ENCODE results near the gene THSD7A. TPM values are rescaled to one million over a fixed set of nuclear protein-coding genes. Genes with fewer than 3 reads are reported as not detected.

Gene THSD7A
- total RNA-seq, 4 donors from 2014 or later = 0.30 to 2.6 (median 1.4) TPM

GRCh38 chr7:11858026-11858425, 26.0 kb upstream of the THSD7A start:
- TF ChIP-seq, protein P1, sequence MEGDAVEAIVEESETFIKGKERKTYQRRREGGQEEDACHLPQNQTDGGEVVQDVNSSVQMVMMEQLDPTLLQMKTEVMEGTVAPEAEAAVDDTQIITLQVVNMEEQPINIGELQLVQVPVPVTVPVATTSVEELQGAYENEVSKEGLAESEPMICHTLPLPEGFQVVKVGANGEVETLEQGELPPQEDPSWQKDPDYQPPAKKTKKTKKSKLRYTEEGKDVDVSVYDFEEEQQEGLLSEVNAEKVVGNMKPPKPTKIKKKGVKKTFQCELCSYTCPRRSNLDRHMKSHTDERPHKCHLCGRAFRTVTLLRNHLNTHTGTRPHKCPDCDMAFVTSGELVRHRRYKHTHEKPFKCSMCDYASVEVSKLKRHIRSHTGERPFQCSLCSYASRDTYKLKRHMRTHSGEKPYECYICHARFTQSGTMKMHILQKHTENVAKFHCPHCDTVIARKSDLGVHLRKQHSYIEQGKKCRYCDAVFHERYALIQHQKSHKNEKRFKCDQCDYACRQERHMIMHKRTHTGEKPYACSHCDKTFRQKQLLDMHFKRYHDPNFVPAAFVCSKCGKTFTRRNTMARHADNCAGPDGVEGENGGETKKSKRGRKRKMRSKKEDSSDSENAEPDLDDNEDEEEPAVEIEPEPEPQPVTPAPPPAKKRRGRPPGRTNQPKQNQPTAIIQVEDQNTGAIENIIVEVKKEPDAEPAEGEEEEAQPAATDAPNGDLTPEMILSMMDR (IDR thresholded peaks at IDR 0.05) = no peak
- TF ChIP-seq POLR2A (IDR thresholded peaks at IDR 0.05) = no peak
- no peak for DNase-seq (ENCODE audit: low spot score in 2 of 2)
- 88 to 97% methylated on average over 2 of the region's 2 CpGs for WGBS, 2 donors
- intact Hi-C loops (cut with DNase I; ENCODE audit: low total_unique reads) = no loop called here
- H3K4me3 ChIP-seq (ENCODE audit: low read depth, poor library complexity, severe bottlenecking) = no peak overlapping the region

DNA sequence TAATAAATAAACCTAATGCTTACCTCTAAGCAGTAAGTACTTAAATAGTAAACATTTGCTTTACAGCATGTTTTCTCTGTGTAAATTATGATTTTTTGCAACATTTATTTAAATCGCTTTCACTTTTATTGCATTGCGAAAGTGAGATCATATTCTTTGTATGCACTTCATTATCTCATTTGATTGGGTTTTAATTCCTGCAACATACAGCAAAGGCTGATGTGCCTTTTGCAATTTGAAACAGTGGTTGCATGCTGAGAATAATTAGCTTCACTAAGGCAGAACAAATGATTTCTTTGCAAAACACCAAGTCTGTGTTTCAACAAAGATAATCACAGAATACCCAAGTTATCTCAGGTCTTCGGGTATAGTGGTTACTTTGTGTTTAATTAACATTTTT, 16.3 kb upstream of the THSD7A start:
- H3K4me3 ChIP-seq (ENCODE audit: low read depth, poor library complexity, severe bottlenecking) = no peak overlapping the region
- TF ChIP-seq, protein P1 (IDR thresholded peaks at IDR 0.05) = no peak
- no peak for TF ChIP-seq POLR2A (IDR thresholded peaks at IDR 0.05)
- no peak for DNase-seq (ENCODE audit: low spot score in 2 of 2)
- WGBS, 2 donors = 73 to 86% methylated on average over 3 of the region's 3 CpGs
- intact Hi-C loops (cut with DNase I; ENCODE audit: low total_unique reads) = no loop called here

DNA sequence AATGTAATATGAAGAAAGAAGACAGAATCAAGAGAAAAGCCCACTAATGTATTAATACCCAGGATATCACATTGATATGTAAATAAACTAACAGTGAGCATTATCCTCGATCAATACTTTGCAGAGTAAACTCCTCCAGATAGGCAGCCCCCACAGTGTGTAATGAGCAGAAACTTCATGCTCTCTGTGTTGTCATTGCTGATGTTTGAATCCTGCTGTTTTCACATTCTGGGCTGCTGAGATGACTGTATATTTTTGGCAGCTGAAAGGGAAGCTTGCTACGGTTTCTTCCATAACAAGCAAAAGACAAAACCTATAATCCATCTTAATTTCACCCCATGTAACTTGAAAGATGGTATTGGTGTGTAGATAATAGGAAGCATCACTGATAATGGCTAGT, 15.3 kb upstream of the THSD7A start:
- H3K4me3 ChIP-seq (ENCODE audit: low read depth, poor library complexity, severe bottlenecking) = no peak overlapping the region
- intact Hi-C loops (cut with DNase I; ENCODE audit: low total_unique reads) = no loop called here
- DNase-seq (ENCODE audit: low spot score in 2 of 2) = no peak
- no peak for TF ChIP-seq POLR2A (IDR thresholded peaks at IDR 0.05)
- TF ChIP-seq, protein P1 (IDR thresholded peaks at IDR 0.05) = no peak
- 27 to 33% methylated on average over 2 of the region's 2 CpGs for WGBS, 2 donors

DNA sequence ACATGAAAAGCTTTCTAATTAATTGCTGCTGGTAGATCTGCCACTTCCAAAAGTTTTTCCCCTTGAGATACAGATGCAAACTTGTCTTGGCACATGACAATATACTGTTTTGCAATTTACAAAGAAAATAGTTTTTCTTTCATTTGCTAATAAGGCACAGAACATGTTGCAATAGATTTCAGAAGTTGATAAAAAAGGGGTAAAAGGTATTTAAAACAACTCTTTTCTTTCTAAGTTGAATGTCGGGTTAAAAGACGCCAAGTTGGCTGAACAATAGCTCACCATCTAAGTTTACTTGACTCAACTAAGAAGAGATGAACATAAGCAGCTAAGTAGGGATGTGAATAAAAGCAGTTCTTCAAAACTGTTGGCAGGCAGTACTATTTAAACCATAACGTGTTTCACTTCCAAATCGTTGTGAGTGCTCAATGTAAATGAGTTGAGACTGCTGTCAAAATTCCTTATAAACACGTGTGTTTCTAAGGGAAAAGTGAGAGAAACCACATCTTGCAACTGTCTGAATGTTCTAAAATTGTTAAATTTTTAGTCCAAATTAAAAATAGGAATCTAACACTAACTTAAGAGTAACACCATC, 14.5 kb upstream of the THSD7A start:
- 20 to 24% methylated on average over 5 of the region's 5 CpGs for WGBS, 2 donors
- TF ChIP-seq, protein P1 (IDR thresholded peaks at IDR 0.05) = no peak
- no peak for TF ChIP-seq POLR2A (IDR thresholded peaks at IDR 0.05)
- DNase-seq (ENCODE audit: low spot score in 2 of 2) = no peak
- intact Hi-C loops (cut with DNase I; ENCODE audit: low total_unique reads) = no loop called here
- H3K4me3 ChIP-seq (ENCODE audit: low read depth, poor library complexity, severe bottlenecking) = no peak overlapping the region

DNA sequence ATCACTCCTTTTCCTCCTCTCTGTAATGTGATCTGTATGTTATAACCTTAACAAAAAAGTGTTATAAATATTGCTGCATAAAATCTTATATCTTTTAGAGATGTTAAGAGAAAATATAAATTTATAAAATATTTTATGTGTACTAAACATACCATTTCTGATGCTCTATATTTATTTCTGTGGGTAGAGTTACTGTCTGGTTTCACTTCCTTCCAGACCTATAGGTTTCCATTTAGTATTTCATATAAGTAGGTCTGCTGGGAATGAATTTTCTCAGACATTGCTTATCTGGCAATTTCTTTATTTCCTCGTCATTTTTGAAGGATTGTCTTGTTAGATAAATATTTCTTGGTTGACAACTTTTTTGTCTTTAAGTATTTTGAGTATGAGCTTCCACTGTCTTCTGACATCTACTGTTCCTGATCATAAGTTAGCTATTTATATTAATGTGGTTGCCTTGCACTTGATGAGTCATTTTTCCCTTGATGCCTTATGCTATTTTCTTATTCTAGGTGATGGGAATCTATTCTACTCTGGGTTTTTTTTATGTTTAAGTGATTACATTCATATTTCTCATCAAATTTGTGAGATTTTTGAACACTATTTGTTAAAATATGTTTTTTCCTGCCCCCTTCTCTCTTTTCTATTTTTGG, 11.2 kb upstream of the THSD7A start:
- intact Hi-C loops (cut with DNase I; ENCODE audit: low total_unique reads) = no loop called here
- TF ChIP-seq, protein P1 (IDR thresholded peaks at IDR 0.05) = no peak
- TF ChIP-seq POLR2A (IDR thresholded peaks at IDR 0.05) = no peak
- H3K4me3 ChIP-seq (ENCODE audit: low read depth, poor library complexity, severe bottlenecking) = no peak overlapping the region
- no peak for DNase-seq (ENCODE audit: low spot score in 2 of 2)
- 64 to 78% methylated on average over 1 of the region's 1 CpG for WGBS, 2 donors

DNA sequence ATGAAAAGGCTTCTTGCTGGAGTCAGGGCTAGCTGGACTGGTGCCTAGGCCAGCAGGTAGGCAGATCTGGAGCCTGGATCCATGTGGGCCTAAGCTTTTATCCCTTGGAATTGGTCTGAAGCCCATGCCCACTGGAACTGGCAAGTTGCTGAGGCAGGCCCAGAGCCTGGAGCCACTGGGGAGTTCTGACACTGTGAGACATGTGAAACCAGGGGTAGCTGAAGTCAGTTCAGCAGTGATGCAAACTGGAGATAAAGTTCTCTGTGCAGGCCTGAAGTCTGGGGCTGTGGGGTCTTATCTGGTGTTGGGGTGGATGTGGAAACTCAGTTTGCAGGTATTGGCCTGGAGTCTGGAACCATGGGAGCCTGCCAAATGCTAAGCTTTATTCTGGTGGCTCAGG, 9.7 kb upstream of the THSD7A start:
- no peak overlapping the region for H3K4me3 ChIP-seq (ENCODE audit: low read depth, poor library complexity, severe bottlenecking)
- no peak for DNase-seq (ENCODE audit: low spot score in 2 of 2)
- intact Hi-C loops (cut with DNase I; ENCODE audit: low total_unique reads) = no loop called here
- TF ChIP-seq POLR2A (IDR thresholded peaks at IDR 0.05) = no peak
- TF ChIP-seq, protein P1 (IDR thresholded peaks at IDR 0.05) = no peak

Measured in lower leg skin (tissue), 4 donors.